B cell (primary cell): ENCODE data around the gene STAMBPL1. TPM values are rescaled to one million over a fixed set of nuclear protein-coding genes. Genes with fewer than 3 reads are reported as not detected.

ENCODE experiments used
- ATAC-seq: fragments of 200-7000 bp; cut with Tn5 transposase; one replicate; pipeline ENCODE4 v1.10.0; 2021; ENCODE audit warnings: low read depth, mild to moderate bottlenecking, moderate number of reproducible peaks, moderate library complexity
- CTCF ChIA-PET: fragments of 350-600 bp; sonication (Branson Sonifier 250); formaldehyde crosslinking; loops from one replicate; lab custom pipeline; 2021; ENCODE audit warnings: antibody characterized with exemption, inconsistent platforms; lab: Charles Lee
- POLR2A ChIA-PET: fragments of 350-600 bp; sonication (Branson Sonifier 250); formaldehyde crosslinking; loops from one replicate; lab custom pipeline; 2021; ENCODE audit warnings: antibody characterized with exemption; lab: Charles Lee
- DNase-seq: peaks from one replicate; pipeline ENCODE4 v3.0.0; 2013
- H2AFZ ChIP-seq: 2 replicates; pipeline ENCODE4 v1.6.1; 2012; ENCODE audit warnings: mild to moderate bottlenecking, low read depth, low read length; ENCODE audit not compliant: insufficient read depth, poor library complexity, severe bottlenecking
- H3K27ac ChIP-seq, 2 donors: 1 replicate in 1 of 2; 2 replicates in 1 of 2; pipeline ENCODE4 v1.5.1; 2012 to 2013; ENCODE audit warnings: low read length in 2 of 2, mild to moderate bottlenecking in 2 of 2, moderate library complexity in 1 of 2
- H3K27me3 ChIP-seq, 4 experiments: fragments of 200-600 bp in 1 of 4; sonication (generic) in 1 of 4; replicated peaks in 1 of 4; 1 replicate in 2 of 4; 2 replicates in 2 of 4; pipeline versions ENCODE4 v1.6.1 to v1.7.0; 2013 to 2016; ENCODE audit warnings: low read length in 3 of 4, mild to moderate bottlenecking in 2 of 4, mixed read lengths in 1 of 4, moderate library complexity in 1 of 4; ENCODE audit not compliant: insufficient read depth in 4 of 4, control insufficient read depth in 3 of 4; ENCODE audit errors: control extremely low read depth in 1 of 4
- H3K36me3 ChIP-seq, 2 experiments: replicated peaks in 1 of 2; 1 replicate in 1 of 2; 2 replicates in 1 of 2; pipeline versions ENCODE4 v1.6.1 to v1.7.1; 2013; ENCODE audit warnings: low read length in 1 of 2; ENCODE audit not compliant: insufficient read depth in 2 of 2, control insufficient read depth in 1 of 2; ENCODE audit errors: control extremely low read depth in 1 of 2, extremely low read depth in 1 of 2
- H3K4me1 ChIP-seq, 2 donors: fragments of 200-600 bp in 1 of 2; sonication (generic) in 1 of 2; 1 replicate in 1 of 2; 2 replicates in 1 of 2; pipeline versions ENCODE4 v1.5.1 to v1.6.1; 2013 to 2017; ENCODE audit warnings: low read length in 2 of 2; ENCODE audit not compliant: control insufficient read depth in 2 of 2, insufficient read depth in 2 of 2
- H3K4me2 ChIP-seq: replicated peaks from 2 replicates; pipeline ENCODE3; 2012; ENCODE audit warnings: mild to moderate bottlenecking, low read depth, low read length; ENCODE audit not compliant: poor library complexity, severe bottlenecking
- H3K4me3 ChIP-seq, 5 experiments: fragments of 200-600 bp in 1 of 5; sonication (generic) in 1 of 5; 1 replicate in 3 of 5; 2 replicates in 2 of 5; pipeline versions ENCODE4 v1.5.1 to v1.7.0; 2011 to 2016; ENCODE audit warnings: low read length in 4 of 5, mild to moderate bottlenecking in 4 of 5, low read depth in 2 of 5, control low read depth in 1 of 5, moderate library complexity in 1 of 5; ENCODE audit not compliant: insufficient read depth in 1 of 5; ENCODE audit errors: control extremely low read depth in 1 of 5, extremely low read depth in 1 of 5
- H3K79me2 ChIP-seq: fragments of 200-600 bp; sonication (generic); one replicate; pipeline ENCODE4 v1.6.0; 2016; ENCODE audit warnings: low read length; ENCODE audit not compliant: control insufficient read depth, insufficient read depth
- H3K9ac ChIP-seq: fragments of 200-600 bp; sonication (generic); 2 replicates; pipeline ENCODE4 v1.6.1; 2017; ENCODE audit warnings: mild to moderate bottlenecking, low read length, moderate library complexity
- H3K9me3 ChIP-seq, 3 donors: one replicate each; pipeline versions ENCODE4 v1.6.1 to v1.7.1; 2013; ENCODE audit warnings: low read length in 2 of 3; ENCODE audit not compliant: control insufficient read depth in 2 of 3, insufficient read depth in 1 of 3; ENCODE audit errors: control extremely low read depth in 1 of 3
- H4K20me1 ChIP-seq: 2 replicates; pipeline ENCODE4 v1.6.0; 2012; ENCODE audit warnings: mild to moderate bottlenecking, low read length; ENCODE audit not compliant: insufficient read depth, control insufficient read depth, poor library complexity, severe bottlenecking
- H3K27ac Mint-ChIP-seq: one replicate; pipeline ENCODE4 v1.8.0; 2021; ENCODE audit warnings: mixed read lengths
- H3K27me3 Mint-ChIP-seq: one replicate; pipeline ENCODE4 v1.8.0; 2021; ENCODE audit warnings: mixed read lengths
- H3K4me1 Mint-ChIP-seq: one replicate; pipeline ENCODE4 v1.8.0; 2021; ENCODE audit warnings: mixed read lengths
- H3K4me3 Mint-ChIP-seq: one replicate; pipeline ENCODE4 v1.8.0; 2021; ENCODE audit warnings: mixed read lengths
- H3K9me3 Mint-ChIP-seq: one replicate; pipeline ENCODE4 v1.8.0; 2022; ENCODE audit warnings: mixed read lengths; ENCODE audit not compliant: insufficient read depth
- EZH2 ChIP-seq: IDR thresholded peaks from 2 replicates; pipeline ENCODE4 v1.6.1; 2012; ENCODE audit warnings: borderline replicate concordance, low read depth, mild to moderate bottlenecking, moderate library complexity, low read length; ENCODE audit not compliant: insufficient read depth, poor library complexity, severe bottlenecking
- WGBS: methylation state at CpG from one replicate; pipeline ENCODE4 v1.1.5; 2013; ENCODE audit warnings: missing lambda C conversion rate; ENCODE audit not compliant: insufficient coverage; 5-methylcytosine and 5-hydroxymethylcytosine counted together
- intact Hi-C: fragments of 100-400 bp; cut with micrococcal nuclease; formaldehyde crosslinking; loops from one replicate; pipeline ENCODE4 v1.10.0; 2022
- polyA plus RNA-seq: library from polyadenylated mRNA; depleted of rRNA; stranded (reverse); fragments of >200 nt; gene quantifications from 2 replicates; pipeline ENCODE4 v1.2.3, GENCODE V29; 2012
- total RNA-seq, 2 donors: library from RNA; stranded (reverse); fragments of 120-200 nt in 1 of 2; gene quantifications; 1 replicate in 1 of 2; 2 replicates in 1 of 2; pipeline versions ENCODE4 v1.2.3 to v1.2.4, GENCODE V29; 2013 to 2022
- TF ChIP-seq, protein P1 (sequence below): fragments of 200-600 bp; IDR thresholded peaks from one replicate; pipeline ENCODE4 v1.8.0; 2022; ENCODE audit warnings: antibody characterized with exemption, mild to moderate bottlenecking

Gene STAMBPL1
- total and polyA plus RNA-seq, 2 donors (not counting 1 experiment from before 2014, with no cell fraction given) = 50.3 to 64.2 TPM

DNA sequence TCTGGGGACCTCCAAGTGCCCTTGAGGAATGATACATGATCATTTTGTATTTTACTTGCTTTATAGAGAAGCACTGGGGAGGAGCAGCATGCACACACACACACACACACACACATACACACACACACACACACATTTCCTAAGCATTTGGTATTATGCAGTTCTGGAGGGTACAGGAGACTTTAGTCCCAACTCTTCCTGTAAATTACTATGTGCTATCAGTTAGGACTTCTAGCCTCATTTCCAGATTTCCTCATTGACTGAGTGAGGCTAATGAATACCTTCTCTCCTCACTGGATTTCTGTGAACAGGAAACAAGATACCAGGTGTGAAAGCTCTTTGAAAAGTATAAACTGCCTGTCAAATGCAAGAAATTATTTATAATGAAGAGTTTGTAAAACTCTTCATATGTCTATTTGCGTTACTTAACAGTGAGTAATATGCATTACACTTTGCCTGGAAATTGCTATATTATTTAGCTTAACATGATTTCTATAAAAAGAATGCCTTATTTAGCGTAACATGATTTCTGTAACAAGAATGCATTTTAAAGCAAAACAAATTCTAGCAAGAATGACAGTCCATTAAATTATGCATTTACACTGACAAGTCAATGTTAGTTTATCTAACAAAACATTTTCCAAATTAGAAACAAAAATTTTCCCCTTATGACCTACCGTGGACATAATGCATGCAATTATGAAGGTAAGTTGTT is 38.3 kb downstream of the STAMBPL1 start:
- no peaks in the 10 kb centered on the region for H3K79me2 ChIP-seq
- no peak for ATAC-seq
- Mint-ChIP-seq H3K27me3 (no peaks in the 10 kb centered on the region), H3K27ac (no peak overlapping the region), H3K4me1 (no peaks in the 10 kb centered on the region), H3K9me3 (no peaks in the 10 kb centered on the region), H3K4me3 (no peak overlapping the region)
- no peak overlapping the region for H3K9ac ChIP-seq
- H2AFZ ChIP-seq = no peak overlapping the region
- H3K9me3 ChIP-seq = no peaks in the 10 kb centered on the region
- H3K4me1 ChIP-seq = no peaks in the 10 kb centered on the region
- no peak overlapping the region for H3K27ac ChIP-seq
- no CpG with 5 or more reads among the region's 3 CpGs for WGBS
- no peak for DNase-seq
- POLR2A ChIA-PET = no interaction called here
- CTCF ChIA-PET = interaction anchor here (1.5 kb wide), 1 partner anchor 82 kb away, joined by 4 read pairs; no protein-coding TSS in a partner anchor
- H3K36me3 ChIP-seq = peaks cover 0 to 66% of the 10 kb centered on the region in 2 experiments
- no peaks in the 10 kb centered on the region for H3K27me3 ChIP-seq
- H3K4me2 ChIP-seq = no peak overlapping the region
- TF ChIP-seq EZH2 = no peak
- TF ChIP-seq, protein P1, sequence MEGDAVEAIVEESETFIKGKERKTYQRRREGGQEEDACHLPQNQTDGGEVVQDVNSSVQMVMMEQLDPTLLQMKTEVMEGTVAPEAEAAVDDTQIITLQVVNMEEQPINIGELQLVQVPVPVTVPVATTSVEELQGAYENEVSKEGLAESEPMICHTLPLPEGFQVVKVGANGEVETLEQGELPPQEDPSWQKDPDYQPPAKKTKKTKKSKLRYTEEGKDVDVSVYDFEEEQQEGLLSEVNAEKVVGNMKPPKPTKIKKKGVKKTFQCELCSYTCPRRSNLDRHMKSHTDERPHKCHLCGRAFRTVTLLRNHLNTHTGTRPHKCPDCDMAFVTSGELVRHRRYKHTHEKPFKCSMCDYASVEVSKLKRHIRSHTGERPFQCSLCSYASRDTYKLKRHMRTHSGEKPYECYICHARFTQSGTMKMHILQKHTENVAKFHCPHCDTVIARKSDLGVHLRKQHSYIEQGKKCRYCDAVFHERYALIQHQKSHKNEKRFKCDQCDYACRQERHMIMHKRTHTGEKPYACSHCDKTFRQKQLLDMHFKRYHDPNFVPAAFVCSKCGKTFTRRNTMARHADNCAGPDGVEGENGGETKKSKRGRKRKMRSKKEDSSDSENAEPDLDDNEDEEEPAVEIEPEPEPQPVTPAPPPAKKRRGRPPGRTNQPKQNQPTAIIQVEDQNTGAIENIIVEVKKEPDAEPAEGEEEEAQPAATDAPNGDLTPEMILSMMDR = no peak
- no peak overlapping the region for H3K4me3 ChIP-seq
- intact Hi-C loops = loop anchor here (5.0 kb wide), 1 partner anchor 36 kb away; the partner anchor contains the start of gene STAMBPL1
- H4K20me1 ChIP-seq = no peaks in the 10 kb centered on the region

DNA sequence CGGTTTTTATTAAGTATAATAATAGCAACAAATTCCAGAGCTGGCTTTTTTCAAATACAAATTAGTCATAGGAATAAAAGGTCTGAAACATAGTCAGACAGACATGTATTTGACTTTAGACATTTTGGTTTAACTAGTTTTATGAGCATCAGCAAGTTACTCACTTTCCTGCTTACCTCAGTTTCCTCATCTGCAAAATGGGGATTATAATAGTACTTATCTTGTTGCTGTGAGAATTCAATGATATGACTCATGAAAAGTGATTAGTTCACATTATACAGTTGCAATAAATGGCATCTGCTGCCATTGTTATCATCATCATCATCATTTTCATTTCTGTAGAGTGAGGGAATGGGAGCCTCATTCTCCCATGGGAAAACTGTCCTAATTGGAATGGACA is 39.0 kb downstream of the STAMBPL1 start:
- intact Hi-C loops = loop anchor here (5.0 kb wide), 1 partner anchor 37 kb away; the partner anchor contains the start of gene STAMBPL1
- Histone ChIP-seq H3K79me2 (no peaks in the 10 kb centered on the region), H3K4me3 (no peak overlapping the region), H3K9me3 (no peaks in the 10 kb centered on the region), H3K4me2 (no peak overlapping the region), H2AFZ (no peak overlapping the region), H3K27ac (no peak overlapping the region), H4K20me1 (no peaks in the 10 kb centered on the region), H3K9ac (no peak overlapping the region), H3K27me3 (no peaks in the 10 kb centered on the region), H3K4me1 (no peaks in the 10 kb centered on the region), H3K36me3 (peaks cover 0 to 67% of the 10 kb centered on the region in 2 experiments)
- WGBS = no CpG with 5 or more reads among the region's 1 CpG
- no peak overlapping the region for H3K27ac Mint-ChIP-seq
- ChIA-PET POLR2A (no interaction called here), CTCF (interaction anchor here (1.5 to 3.2 kb wide), 2 partner anchors 83 kb away, joined by 4 to 22 read pairs; no protein-coding TSS in a partner anchor)
- ATAC-seq (no peak), DNase-seq (no peak)
- no peaks in the 10 kb centered on the region for H3K9me3 Mint-ChIP-seq
- H3K27me3 Mint-ChIP-seq = no peaks in the 10 kb centered on the region
- H3K4me3 Mint-ChIP-seq = no peak overlapping the region
- no peaks in the 10 kb centered on the region for H3K4me1 Mint-ChIP-seq
- no peak for TF ChIP-seq EZH2
- TF ChIP-seq, protein P1 = no peak
